Calu3 (cell line): ENCODE measurements around the gene PPP4R2. TPM values are rescaled to one million over a fixed set of nuclear protein-coding genes. Genes with fewer than 3 reads are reported as not detected.
A peak's percentile ranks its signal among the peaks of the same experiment; 100 is the strongest.
"Not testable (repeated sequence)": the region's sequence is repeated elsewhere in the genome, so short reads cannot be mapped to it uniquely, and the experiment has no call there.

Source experiments
- BruUV-seq: library from RNA; stranded (reverse); fragments of 400-500 nt; replicated peaks from 2 replicates; lab custom pipeline; 2021; lab: Mats Ljungman, UMichigan
- CTCF ChIA-PET: fragments of 300-600 bp; sonication (Branson Sonifier 250); formaldehyde crosslinking; loops from one replicate; lab custom pipeline; 2022; ENCODE audit warnings: antibody characterized with exemption; lab: Charles Lee
- DNase-seq: peaks from one replicate; pipeline ENCODE4 v3.0.0; 2022
- H3K27ac Mint-ChIP-seq: one replicate; pipeline ENCODE4 v1.8.0; 2022; ENCODE audit warnings: mixed read lengths; ENCODE audit not compliant: unreplicated experiment
- H3K27me3 Mint-ChIP-seq: one replicate; pipeline ENCODE4 v1.8.0; 2022; ENCODE audit warnings: mixed read lengths; ENCODE audit not compliant: unreplicated experiment
- H3K36me3 Mint-ChIP-seq: one replicate; pipeline ENCODE4 v1.8.0; 2022; ENCODE audit warnings: mild to moderate bottlenecking, moderate library complexity, mixed read lengths; ENCODE audit not compliant: insufficient read depth, unreplicated experiment
- H3K4me1 Mint-ChIP-seq: one replicate; pipeline ENCODE4 v1.8.0; 2022; ENCODE audit warnings: mild to moderate bottlenecking, low read depth, mixed read lengths; ENCODE audit not compliant: unreplicated experiment
- H3K4me3 Mint-ChIP-seq: one replicate; pipeline ENCODE4 v1.8.0; 2022; ENCODE audit warnings: mild to moderate bottlenecking, low read depth, moderate library complexity, mixed read lengths; ENCODE audit not compliant: unreplicated experiment
- H3K9me3 Mint-ChIP-seq: one replicate; pipeline ENCODE4 v1.8.0; 2022; ENCODE audit warnings: low read depth, mixed read lengths; ENCODE audit not compliant: unreplicated experiment
- CTCF ChIP-seq: fragments of 200-600 bp; IDR thresholded peaks from one replicate; pipeline ENCODE4 v1.8.0; 2022; ENCODE audit warnings: antibody characterized with exemption; ENCODE audit not compliant: unreplicated experiment
- intact Hi-C: fragments of 100-400 bp; cut with micrococcal nuclease; formaldehyde crosslinking; loops from one replicate; pipeline ENCODE4 v1.10.0; 2022; ENCODE audit not compliant: unreplicated experiment
- total RNA-seq: library from RNA; stranded (reverse); gene quantifications from 2 replicates; pipeline ENCODE4 v1.2.3, GENCODE V29; 2022

PPP4R2 gene
- total RNA-seq, 1 experiment from 2014 or later: 89.0 TPM

GRCh38 chr3:72996121-72996472 lies 514 bp upstream of the PPP4R2 start:
- Mint-ChIP-seq H3K27me3 (no peaks in the 10 kb centered on the region), H3K27ac (peak overlapping the region; percentile 89), H3K4me1 (peaks cover 10% of the 10 kb centered on the region), H3K4me3 (peak overlapping the region; percentile 96), H3K36me3 (peaks cover 37% of the 10 kb centered on the region), H3K9me3 (no peaks in the 10 kb centered on the region)
- TF ChIP-seq CTCF: no peak
- DNase-seq: no peak
- CTCF ChIA-PET: interaction anchor here (2.1 kb wide), 1 partner anchor 60 kb away, joined by 8 read pairs; no protein-coding TSS in a partner anchor
- no TSS peak for BruUV-seq
- intact Hi-C loops: loop anchor here (5.0 kb wide), 1 partner anchor 61 kb away; no protein-coding TSS in a partner anchor

- intact Hi-C loops: loop anchor here (1.0 to 5.0 kb wide), 2 partner anchors 59 to 60 kb away; no protein-coding TSS in a partner anchor
- peak; percentile 13 for TF ChIP-seq CTCF
- Mint-ChIP-seq H3K36me3 (peaks cover 50% of the 10 kb centered on the region), H3K9me3 (no peaks in the 10 kb centered on the region), H3K27me3 (no peaks in the 10 kb centered on the region), H3K27ac (peak overlapping the region; percentile 89), H3K4me3 (peak overlapping the region; percentile 96), H3K4me1 (peaks cover 16% of the 10 kb centered on the region)
- DNase-seq: peak; percentile 26
- BruUV-seq: no TSS peak
- CTCF ChIA-PET: interaction anchor here (0.6 to 2.1 kb wide), 3 partner anchors 51 to 146 kb away, joined by 3 to 8 read pairs (median 3); no protein-coding TSS in a partner anchor
Observed at GRCh38 chr3:72997421-72997961, 880 bp downstream of the PPP4R2 start.

- Mint-ChIP-seq H3K4me3 (peak overlapping the region; percentile 96), H3K36me3 (peaks cover 57% of the 10 kb centered on the region), H3K27ac (no peak overlapping the region), H3K9me3 (no peaks in the 10 kb centered on the region), H3K27me3 (no peaks in the 10 kb centered on the region), H3K4me1 (peaks cover 16% of the 10 kb centered on the region)
- TF ChIP-seq CTCF: no peak
- intact Hi-C loops: loop anchor here (5.0 kb wide), 1 partner anchor 59 kb away; no protein-coding TSS in a partner anchor
- no peak for DNase-seq
- CTCF ChIA-PET: no interaction called here
- no TSS peak for BruUV-seq
Observed at GRCh38 chr3:72998466-72998865, 1.9 kb downstream of the PPP4R2 start.

- peaks cover 16% of the 10 kb centered on the region for H3K4me1 Mint-ChIP-seq
- TF ChIP-seq CTCF: no peak
- H3K27ac Mint-ChIP-seq: no peak overlapping the region
- H3K9me3 Mint-ChIP-seq: no peaks in the 10 kb centered on the region
- no peaks in the 10 kb centered on the region for H3K27me3 Mint-ChIP-seq
- intact Hi-C loops: loop anchor here (5.0 kb wide), 2 partner anchors 57 to 148 kb away; no protein-coding TSS in a partner anchor
- H3K36me3 Mint-ChIP-seq: peaks cover 72% of the 10 kb centered on the region
- CTCF ChIA-PET: no interaction called here
- DNase-seq: no peak
- H3K4me3 Mint-ChIP-seq: peak overlapping the region; percentile 55
- BruUV-seq: no TSS peak
Observed at GRCh38 chr3:72999951-73000350, 3.3 kb downstream of the PPP4R2 start.

- BruUV-seq, CTCF ChIA-PET: not testable (repeated sequence)
- peaks cover 23% of the 10 kb centered on the region for H3K4me1 Mint-ChIP-seq
Observed at GRCh38 chr3:73003050-73003449, 6.4 kb downstream of the PPP4R2 start.

More at GRCh38 chr3:73003050-73003449, 6.4 kb downstream of the PPP4R2 start:
- DNase-seq, H3K27me3 Mint-ChIP-seq, H3K4me3 Mint-ChIP-seq, H3K9me3 Mint-ChIP-seq, H3K27ac Mint-ChIP-seq: not testable (repeated sequence)
- intact Hi-C loops: loop anchor here (5.0 kb wide), 1 partner anchor 151 kb away; no protein-coding TSS in a partner anchor
- peaks cover 77% of the 10 kb centered on the region for H3K36me3 Mint-ChIP-seq
